ENCODE measurements around the gene MFAP3L. TPM values are rescaled to one million over a fixed set of nuclear protein-coding genes. Genes with fewer than 3 reads are reported as not detected.

MFAP3L gene
- total RNA-seq, 1 experiment from 2014 or later: 7.9 TPM

- TF ChIP-seq REST (IDR thresholded peaks at IDR 0.05; ENCODE audit: insufficient read depth in 1 of 2, low read depth in 2 of 2, low read length in 1 of 2): no peak
- no peak for TF ChIP-seq CTCF (IDR thresholded peaks at IDR 0.05)
- TF ChIP-seq TCF7L2 (IDR thresholded peaks at IDR 0.05; ENCODE audit: low read depth, low read length): no peak
- no peak for TF ChIP-seq POLR2AphosphoS5 (IDR thresholded peaks at IDR 0.05; ENCODE audit: low read depth, low read length)
- no peak for TF ChIP-seq SIN3A (IDR thresholded peaks at IDR 0.05; ENCODE audit: borderline replicate concordance, insufficient read depth, low read depth, low read length)
- H3K4me1 ChIP-seq (ENCODE audit: control insufficient read depth, insufficient read depth, low read length): no peaks in the 10 kb centered on the region
- no peaks in the 10 kb centered on the region for H3K36me3 ChIP-seq (ENCODE audit: control insufficient read depth, insufficient read depth, low read length)
- no peak overlapping the region for H3K4me3 ChIP-seq (ENCODE audit: low read depth in 2 of 2, low read length in 2 of 2)
- no peaks in the 10 kb centered on the region for H3K9me3 ChIP-seq (ENCODE audit: control insufficient read depth, insufficient read depth, low read depth, low read length)
- no TSS peak for BruUV-seq (replicated peaks)
- ATAC-seq (no peak), DNase-seq (ENCODE audit: low read depth, low spot score) (no peak)
- no peaks in the 10 kb centered on the region for H3K27me3 ChIP-seq (ENCODE audit: control insufficient read depth, insufficient read depth, low read length)
- ChIA-PET CTCF (no interaction called here), POLR2A (no interaction called here)
- no peak overlapping the region for H3K27ac ChIP-seq (ENCODE audit: low read length)
- in situ Hi-C loops (cut with HindIII; ENCODE audit: low pct_unique_long_range_greater_than_20kb, low sequenced_read_pairs) (no loop called here), intact Hi-C loops (cut with micrococcal nuclease; ENCODE audit: unreplicated experiment) (no loop called here)
Measured at GRCh38 chr4:169968999-169969398, 57.2 kb downstream of the MFAP3L start.

GRCh38 chr4:169963998-169964397 is 62.2 kb downstream of the MFAP3L start:
- DNase-seq (ENCODE audit: low read depth, low spot score) (no peak), ATAC-seq (no peak)
- TF ChIP-seq POLR2AphosphoS5 (IDR thresholded peaks at IDR 0.05; ENCODE audit: low read depth, low read length): no peak
- TF ChIP-seq CTCF (IDR thresholded peaks at IDR 0.05): no peak
- no peak for TF ChIP-seq REST (IDR thresholded peaks at IDR 0.05; ENCODE audit: insufficient read depth in 1 of 2, low read depth in 2 of 2, low read length in 1 of 2)
- no peak for TF ChIP-seq SIN3A (IDR thresholded peaks at IDR 0.05; ENCODE audit: borderline replicate concordance, insufficient read depth, low read depth, low read length)
- TF ChIP-seq TCF7L2 (IDR thresholded peaks at IDR 0.05; ENCODE audit: low read depth, low read length): no peak
- no peak overlapping the region for H3K27ac ChIP-seq (ENCODE audit: low read length)
- ChIA-PET CTCF (no interaction called here), POLR2A (no interaction called here)
- H3K9me3 ChIP-seq (ENCODE audit: control insufficient read depth, insufficient read depth, low read depth, low read length): no peaks in the 10 kb centered on the region
- no peaks in the 10 kb centered on the region for H3K36me3 ChIP-seq (ENCODE audit: control insufficient read depth, insufficient read depth, low read length)
- intact Hi-C loops (cut with micrococcal nuclease; ENCODE audit: unreplicated experiment): no loop called here
- no TSS peak for BruUV-seq (replicated peaks)
- H3K4me3 ChIP-seq (ENCODE audit: low read depth in 2 of 2, low read length in 2 of 2): no peak overlapping the region
- H3K27me3 ChIP-seq (ENCODE audit: control insufficient read depth, insufficient read depth, low read length): no peaks in the 10 kb centered on the region; the same call in 1 of the 2 replicates
- H3K4me1 ChIP-seq (ENCODE audit: control insufficient read depth, insufficient read depth, low read length): no peaks in the 10 kb centered on the region
- in situ Hi-C loops (cut with HindIII; ENCODE audit: low pct_unique_long_range_greater_than_20kb, low sequenced_read_pairs): no loop called here
